Hepatocyte (in vitro differentiated cells): Measurements from ENCODE around the gene SNX14.

Experiments used
- EZH2 ChIP-seq: fragments of 200-600 bp; sonication (generic); IDR thresholded peaks from 2 replicates; pipeline ENCODE4 v1.6.1; 2016; ENCODE audit warnings: antibody characterized with exemption, mild to moderate bottlenecking, borderline replicate concordance
- EZH2phosphoT487 ChIP-seq: fragments of 200-600 bp; sonication (generic); IDR thresholded peaks from one replicate; pipeline ENCODE4 v1.6.1; 2018; ENCODE audit warnings: antibody characterized with exemption, mild to moderate bottlenecking, low read depth, moderate library complexity; ENCODE audit not compliant: unreplicated experiment, severe bottlenecking
- TF ChIP-seq, protein P1 (sequence below): fragments of 200-600 bp; sonication (generic); IDR thresholded peaks from 2 replicates; pipeline ENCODE4 v1.5.1; 2016; ENCODE audit warnings: antibody characterized with exemption, mild to moderate bottlenecking; ENCODE audit not compliant: poor library complexity

- TF ChIP-seq, protein P1, sequence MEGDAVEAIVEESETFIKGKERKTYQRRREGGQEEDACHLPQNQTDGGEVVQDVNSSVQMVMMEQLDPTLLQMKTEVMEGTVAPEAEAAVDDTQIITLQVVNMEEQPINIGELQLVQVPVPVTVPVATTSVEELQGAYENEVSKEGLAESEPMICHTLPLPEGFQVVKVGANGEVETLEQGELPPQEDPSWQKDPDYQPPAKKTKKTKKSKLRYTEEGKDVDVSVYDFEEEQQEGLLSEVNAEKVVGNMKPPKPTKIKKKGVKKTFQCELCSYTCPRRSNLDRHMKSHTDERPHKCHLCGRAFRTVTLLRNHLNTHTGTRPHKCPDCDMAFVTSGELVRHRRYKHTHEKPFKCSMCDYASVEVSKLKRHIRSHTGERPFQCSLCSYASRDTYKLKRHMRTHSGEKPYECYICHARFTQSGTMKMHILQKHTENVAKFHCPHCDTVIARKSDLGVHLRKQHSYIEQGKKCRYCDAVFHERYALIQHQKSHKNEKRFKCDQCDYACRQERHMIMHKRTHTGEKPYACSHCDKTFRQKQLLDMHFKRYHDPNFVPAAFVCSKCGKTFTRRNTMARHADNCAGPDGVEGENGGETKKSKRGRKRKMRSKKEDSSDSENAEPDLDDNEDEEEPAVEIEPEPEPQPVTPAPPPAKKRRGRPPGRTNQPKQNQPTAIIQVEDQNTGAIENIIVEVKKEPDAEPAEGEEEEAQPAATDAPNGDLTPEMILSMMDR = no peak
- TF ChIP-seq EZH2 (no peak), EZH2phosphoT487 (no peak)
Observed at GRCh38 chr6:85459224-85459901, 134.3 kb downstream of the SNX14 start.
